ENCODE measurements around the gene MCL1. TPM values are rescaled to one million over a fixed set of nuclear protein-coding genes. Genes with fewer than 3 reads are reported as not detected.
A peak's percentile ranks its signal among the peaks of the same experiment; 100 is the strongest.
"Not testable (repeated sequence)": the region's sequence is repeated elsewhere in the genome, so short reads cannot be mapped to it uniquely, and the experiment has no call there.

Gene MCL1
- total RNA-seq, 1 experiment from 2014 or later: 216 TPM

GRCh38 chr1:150568594-150568966, 10.8 kb downstream of the MCL1 start:
- no peak for DNase-seq (ENCODE audit: low read depth)

- DNase-seq (ENCODE audit: low read depth): peak; percentile 98
Observed at GRCh38 chr1:150567717-150568593, 11.5 kb downstream of the MCL1 start.

GRCh38 chr1:150567341-150567716, 12.1 kb downstream of the MCL1 start:
- no peak for DNase-seq (ENCODE audit: low read depth)

GRCh38 chr1:150566589-150567340, 12.6 kb downstream of the MCL1 start:
- DNase-seq (ENCODE audit: low read depth): no peak

- not testable (repeated sequence) for DNase-seq (ENCODE audit: low read depth)
Observed at GRCh38 chr1:150565240-150565991, 14.0 kb downstream of the MCL1 start.

- peak; percentile 57 for DNase-seq (ENCODE audit: low read depth)
Observed at GRCh38 chr1:150564051-150564991, 15.1 kb downstream of the MCL1 start.

GRCh38 chr1:150563340-150564038, 15.9 kb downstream of the MCL1 start:
- peak; percentile 77 for DNase-seq (ENCODE audit: low read depth)

- peak; percentile 54 for DNase-seq (ENCODE audit: low read depth)
Observed at GRCh38 chr1:150562446-150563339, 16.7 kb downstream of the MCL1 start.

GRCh38 chr1:150561974-150562445, 17.4 kb downstream of the MCL1 start:
- DNase-seq (ENCODE audit: low read depth): peak; percentile 93

- peak; percentile 99 for DNase-seq (ENCODE audit: low read depth)
Observed at GRCh38 chr1:150561254-150561973, 18.0 kb downstream of the MCL1 start.

GRCh38 chr1:150560576-150561253, 18.7 kb downstream of the MCL1 start:
- DNase-seq (ENCODE audit: low read depth): peak; percentile 88

- peak; percentile 56 for DNase-seq (ENCODE audit: low read depth)
Observed at GRCh38 chr1:150560011-150560438, 19.4 kb downstream of the MCL1 start.

- no peak for DNase-seq (ENCODE audit: low read depth)
Observed at GRCh38 chr1:150559656-150560010, 19.8 kb downstream of the MCL1 start.

- no peak for DNase-seq (ENCODE audit: low read depth)
Observed at GRCh38 chr1:150558761-150559655, 20.4 kb downstream of the MCL1 start.

- no peak for DNase-seq (ENCODE audit: low read depth)
Observed at GRCh38 chr1:150558303-150558704, 21.1 kb downstream of the MCL1 start.

GRCh38 chr1:150557813-150558212, 21.6 kb downstream of the MCL1 start:
- DNase-seq (ENCODE audit: low read depth): no peak

GRCh38 chr1:150557065-150557600, 22.3 kb downstream of the MCL1 start:
- no peak for DNase-seq (ENCODE audit: low read depth)
